HG03342 (cell line): ENCODE results near the gene ILF2.
"Not testable (repeated sequence)": the region's sequence is repeated elsewhere in the genome, so short reads cannot be mapped to it uniquely, and the experiment has no call there.

Experiments
- ATAC-seq: cut with Tn5 transposase; IDR thresholded peaks from one replicate; pipeline ENCODE4 v1.9.1; 2021; ENCODE audit warnings: mild to moderate bottlenecking, moderate library complexity; ENCODE audit not compliant: unreplicated experiment

ILF2 gene

GRCh38 chr1:153649863-153650235 lies 20.9 kb downstream of the ILF2 start:
- ATAC-seq = no peak

DNA sequence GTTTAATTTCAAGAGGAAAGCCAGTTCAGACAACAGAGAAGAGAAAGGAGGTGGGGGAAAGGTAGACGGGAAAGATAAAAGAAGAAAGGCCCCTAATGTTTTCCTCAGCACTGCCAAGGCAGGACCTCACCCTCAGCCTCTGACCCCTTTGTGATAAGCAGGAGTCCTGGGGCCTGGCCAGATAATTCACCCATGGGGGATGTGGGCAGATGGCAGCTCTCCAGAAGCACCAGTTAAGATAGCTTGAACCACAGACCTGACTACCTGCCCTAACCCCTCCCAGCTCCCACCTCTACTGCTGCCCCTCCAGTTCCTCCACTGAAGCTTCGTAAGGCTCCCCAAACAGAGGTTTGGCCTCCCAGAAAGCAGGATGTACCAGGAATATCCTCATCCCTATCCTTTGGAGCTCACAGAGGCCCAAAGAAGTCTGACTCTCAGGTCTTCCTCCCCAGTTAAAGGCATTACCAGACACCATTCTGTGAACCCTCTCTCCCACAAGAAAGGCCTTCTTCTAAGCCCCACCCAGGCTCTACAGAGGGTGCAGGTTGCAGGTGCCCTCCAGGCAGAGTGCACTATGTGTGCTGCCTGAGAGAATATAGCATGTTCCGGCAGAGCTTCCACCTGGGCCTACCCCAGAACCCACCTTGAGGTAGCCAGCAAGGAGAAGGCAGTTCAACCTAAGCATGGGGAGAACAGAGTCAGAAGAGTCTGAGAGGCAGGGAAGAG lies 21.5 kb downstream of the ILF2 start:
- no peak for ATAC-seq

DNA sequence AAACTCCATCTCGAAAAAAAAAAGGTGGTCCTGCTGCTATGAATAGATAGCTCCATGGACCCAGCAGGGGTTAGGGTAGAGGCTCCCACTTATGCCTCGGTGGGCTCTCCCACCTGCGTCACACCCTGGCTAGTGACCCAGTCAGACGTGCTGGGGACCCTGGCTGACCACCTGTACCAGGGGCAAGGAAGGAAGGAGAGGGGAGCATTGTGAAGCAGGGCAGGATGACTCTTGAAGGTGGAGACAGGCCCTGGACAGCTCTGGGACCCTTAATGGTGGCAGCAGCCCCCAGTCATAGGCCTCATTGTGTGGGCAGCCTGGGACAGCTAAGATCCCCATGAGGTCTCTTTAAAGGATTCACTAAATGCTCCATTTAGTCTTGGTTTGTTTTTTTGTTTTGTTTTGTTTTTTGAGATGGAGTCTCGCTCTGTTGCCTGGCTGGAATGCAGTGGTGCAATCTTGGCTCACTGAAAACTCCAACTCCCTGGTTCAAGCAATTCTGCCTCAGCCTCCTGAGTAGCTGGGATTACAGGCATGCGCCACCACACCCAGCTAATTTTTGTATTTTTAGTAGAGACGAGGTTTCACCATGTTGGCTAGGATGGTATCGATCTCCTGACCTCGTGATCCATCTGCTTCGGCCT lies 22.7 kb downstream of the ILF2 start:
- ATAC-seq = no peak

DNA sequence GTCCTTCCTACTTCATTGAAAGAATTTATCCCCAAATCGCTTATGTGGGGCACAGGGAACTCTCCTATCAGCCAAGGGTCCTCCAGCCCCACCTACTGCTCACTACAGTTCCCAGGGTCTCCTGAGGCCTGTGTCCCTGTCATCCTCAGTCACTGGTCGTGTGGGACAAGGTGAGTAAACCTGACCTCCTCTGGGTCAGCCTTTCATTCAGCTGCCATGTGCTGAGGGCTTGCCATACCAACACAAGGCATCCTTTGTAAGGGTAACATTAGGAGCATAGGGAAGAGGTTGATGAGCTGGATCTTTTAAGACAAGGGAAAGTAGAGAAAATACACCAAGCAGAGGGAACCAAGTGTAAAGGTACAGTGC lies 23.5 kb downstream of the ILF2 start:
- no peak for ATAC-seq

DNA sequence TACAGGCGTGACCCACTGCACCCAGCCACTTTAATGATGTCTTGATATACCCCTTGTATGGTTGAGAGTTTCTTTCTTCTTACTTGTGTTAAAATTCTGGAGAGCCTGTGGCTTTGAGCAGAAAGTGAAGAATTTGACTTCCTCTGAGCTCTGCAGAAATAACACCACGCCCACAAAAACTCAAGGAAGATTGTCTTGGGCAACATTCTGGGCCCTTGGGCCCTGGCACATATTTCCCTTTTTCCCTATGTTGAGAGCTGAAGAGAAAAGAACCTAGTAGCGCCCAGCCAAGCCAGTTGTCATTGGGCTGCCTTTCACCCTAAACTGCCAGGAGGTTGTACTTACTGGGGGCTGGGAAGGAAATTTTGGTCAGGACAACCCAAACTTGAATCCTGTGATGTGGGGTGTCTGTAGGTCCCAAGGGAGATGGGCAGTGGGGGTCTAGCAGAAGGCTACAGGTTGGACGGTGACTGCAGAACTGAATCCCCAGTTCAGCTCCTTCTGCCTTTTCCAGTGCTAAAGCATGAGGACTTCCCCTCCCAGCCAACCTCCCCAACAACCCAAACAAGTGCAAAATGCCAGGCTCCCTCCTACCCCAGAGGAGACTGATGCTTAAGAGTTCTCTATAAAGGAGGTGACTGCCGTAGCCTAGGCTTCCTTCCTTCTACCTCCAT lies 24.0 kb downstream of the ILF2 start:
- ATAC-seq = no peak

DNA sequence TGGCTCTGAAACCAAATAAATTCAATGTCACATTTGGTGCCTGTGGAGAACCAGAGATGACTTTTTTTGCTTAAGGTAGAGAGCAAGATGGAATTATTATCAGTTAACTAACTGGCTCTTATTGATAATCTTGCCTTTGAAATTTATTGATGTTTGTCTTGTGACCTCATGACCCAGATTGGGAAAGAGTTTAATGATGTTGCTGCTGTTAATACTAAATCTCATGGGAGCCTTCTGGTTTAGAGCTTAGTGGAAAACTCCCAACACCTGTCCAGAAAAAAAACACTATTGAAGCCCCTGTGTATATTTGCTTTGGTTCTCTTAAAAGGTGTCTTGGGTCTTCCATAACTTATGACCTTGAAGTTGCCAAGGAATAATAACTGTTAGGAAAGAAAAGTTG lies 27.0 kb downstream of the ILF2 start:
- no peak for ATAC-seq

DNA sequence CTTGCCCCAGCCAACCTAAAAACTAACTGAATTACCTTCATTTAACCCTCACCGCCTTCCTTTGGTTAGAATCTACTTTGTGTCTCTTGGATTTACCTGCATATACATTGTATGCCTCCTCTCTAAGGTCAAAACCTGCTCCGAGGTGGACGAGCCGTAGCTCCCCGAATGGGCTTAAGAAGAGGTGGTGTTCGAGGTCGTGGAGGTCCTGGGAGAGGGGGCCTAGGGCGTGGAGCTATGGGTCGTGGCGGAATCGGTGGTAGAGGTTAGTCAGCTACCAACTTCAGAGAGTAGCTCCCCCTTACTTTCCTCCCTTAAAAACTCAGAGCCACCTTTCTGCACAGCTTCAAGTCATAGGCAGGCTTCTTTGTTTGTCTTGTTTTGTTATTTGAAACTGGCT lies 27.7 kb downstream of the ILF2 start:
- ATAC-seq = no peak

- no peak for ATAC-seq
Observed at GRCh38 chr1:153642161-153642560, 28.6 kb downstream of the ILF2 start.

DNA sequence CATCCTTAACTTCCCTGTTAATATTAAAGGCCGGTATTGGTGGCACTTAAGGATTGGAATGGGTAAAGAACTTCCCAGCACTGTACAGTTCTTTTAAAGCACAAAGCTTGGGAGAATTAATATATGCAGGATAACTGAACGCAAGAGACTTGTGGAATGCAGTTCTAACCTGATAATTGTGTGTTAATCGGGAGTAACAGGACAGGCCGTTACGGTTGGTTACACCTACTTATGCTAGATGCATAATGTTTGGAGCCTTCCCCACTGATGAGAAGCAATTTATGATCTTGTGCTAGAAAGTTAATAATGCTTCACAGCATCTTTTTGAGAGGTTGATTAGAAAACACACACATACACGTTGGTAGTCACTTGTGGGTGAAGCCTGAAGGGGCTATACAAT lies 29.9 kb downstream of the ILF2 start:
- no peak for ATAC-seq

GRCh38 chr1:153640213-153640612 lies 30.6 kb downstream of the ILF2 start:
- ATAC-seq = not testable (repeated sequence)

- ATAC-seq = no peak
Observed at GRCh38 chr1:153639280-153639679, 31.5 kb downstream of the ILF2 start.

DNA sequence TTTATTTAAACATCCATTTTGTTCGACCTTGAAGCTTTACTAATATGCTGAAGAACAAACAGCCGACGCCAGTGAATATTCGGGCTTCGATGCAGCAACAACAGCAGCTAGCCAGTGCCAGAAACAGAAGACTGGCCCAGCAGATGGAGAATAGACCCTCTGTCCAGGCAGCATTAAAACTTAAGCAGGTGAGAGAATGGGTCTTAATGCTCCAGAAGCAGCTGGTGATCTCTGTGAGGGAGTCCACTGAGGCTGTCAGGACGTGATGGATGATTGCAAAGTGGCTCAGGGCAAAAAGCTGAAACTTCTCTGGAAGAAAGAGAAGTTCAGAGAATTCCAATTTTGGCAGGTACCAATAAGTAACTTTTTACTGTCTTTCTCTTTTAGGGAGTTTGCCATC lies 32.5 kb downstream of the ILF2 start:
- ATAC-seq = no peak

- no peak for ATAC-seq
Observed at GRCh38 chr1:153636312-153636711, 34.5 kb downstream of the ILF2 start.

DNA sequence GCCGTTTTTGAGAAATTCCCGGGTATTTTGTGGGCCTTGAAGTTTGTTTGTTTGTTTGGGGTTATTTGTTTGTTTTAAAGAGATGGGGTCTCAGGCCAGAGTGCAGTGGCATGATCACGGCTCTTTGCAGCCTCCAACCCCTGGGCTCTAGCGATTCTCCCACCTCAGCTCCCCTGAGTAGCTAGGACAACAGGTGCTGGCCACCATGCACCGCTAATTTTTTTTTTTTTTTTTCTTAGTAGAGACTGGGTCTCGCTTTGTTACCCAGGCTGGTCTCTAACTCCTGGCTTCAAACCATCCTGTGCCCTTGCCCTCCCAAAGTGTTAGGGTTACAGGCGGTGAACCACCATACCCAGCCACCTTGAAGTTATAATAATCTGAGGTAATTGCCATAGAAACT lies 34.9 kb downstream of the ILF2 start:
- no peak for ATAC-seq

- ATAC-seq = peak; percentile 81
Observed at GRCh38 chr1:153633754-153634665, 36.8 kb downstream of the ILF2 start, which contains the start of gene CHTOP. CHTOP (plus strand) TSS chr1:153634066; CDS start chr1:153636589, 2,523 bp downstream.

DNA sequence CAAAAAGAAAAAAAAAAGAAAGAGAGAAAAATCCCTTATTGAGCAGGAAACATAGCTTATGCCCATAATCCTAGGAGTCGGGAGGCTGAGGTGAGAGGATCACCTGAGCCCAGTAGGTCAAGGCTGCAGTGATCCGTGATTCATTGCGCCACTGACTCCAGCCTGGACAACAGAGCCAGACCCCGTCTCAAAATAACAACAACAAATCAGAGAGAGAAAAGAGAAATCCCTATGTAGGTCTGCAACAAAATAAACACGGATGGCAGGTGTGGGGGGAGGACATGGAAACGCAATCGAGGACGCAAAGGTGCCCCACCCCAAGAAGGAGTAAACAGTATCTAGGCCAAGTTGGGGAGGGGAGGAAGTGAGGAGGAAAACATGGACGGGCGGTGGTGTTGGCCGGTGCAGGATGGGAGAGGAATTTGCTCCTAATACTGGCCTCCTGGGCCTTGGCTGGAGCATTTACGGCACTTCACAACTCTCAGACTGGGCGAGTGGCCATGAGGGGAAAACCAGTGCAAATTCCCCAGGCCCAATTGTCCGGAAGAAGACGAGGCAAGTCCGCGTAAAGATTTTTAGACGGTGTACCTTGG lies 37.5 kb downstream of the ILF2 start:
- no peak for ATAC-seq

- ATAC-seq = no peak
Observed at GRCh38 chr1:153631047-153632022, 39.5 kb downstream of the ILF2 start.

DNA sequence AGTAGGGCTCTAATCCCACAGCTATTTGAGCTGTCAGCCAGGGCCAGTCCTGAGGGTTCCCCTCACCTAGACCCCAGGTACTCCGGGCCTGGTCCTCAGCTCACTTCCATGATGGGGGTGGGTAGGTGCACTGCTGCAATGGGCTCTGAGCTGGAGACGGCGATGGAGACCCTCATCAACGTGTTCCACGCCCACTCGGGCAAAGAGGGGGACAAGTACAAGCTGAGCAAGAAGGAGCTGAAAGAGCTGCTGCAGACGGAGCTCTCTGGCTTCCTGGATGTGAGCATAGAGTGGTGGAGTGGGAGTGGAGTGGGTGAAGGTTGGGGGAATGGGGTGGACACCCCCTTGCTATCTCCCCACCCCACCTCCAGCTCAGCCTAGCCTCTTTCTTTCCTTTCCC lies 40.4 kb downstream of the ILF2 start:
- ATAC-seq = no peak

GRCh38 chr1:153629971-153630370 lies 40.8 kb downstream of the ILF2 start:
- no peak for ATAC-seq

GRCh38 chr1:153629343-153629665 lies 41.5 kb downstream of the ILF2 start:
- no peak for ATAC-seq
